Measurements from ENCODE around the gene LPIN1. TPM values are rescaled to one million over a fixed set of nuclear protein-coding genes. Genes with fewer than 3 reads are reported as not detected.

LPIN1 gene
- total and polyA plus RNA-seq, 2 of the 13 experiments (the other 11 are each of a cell fraction or from before 2014, with no cell fraction given), result 9.7 to 19.4 TPM

- TF ChIP-seq ZNF687 (CRISPR knock-in tag; IDR thresholded peaks at IDR 0.05) (peak; percentile 68), NRL (CRISPR knock-in tag; IDR thresholded peaks at IDR 0.05; ENCODE audit: borderline replicate concordance) (0 out of 2 replicates have a peak, but pooled peaks have one; percentile 21), ARHGAP35 (CRISPR knock-in tag; IDR thresholded peaks at IDR 0.05; ENCODE audit: borderline replicate concordance) (0 out of 2 replicates have a peak, but pooled peaks have one; percentile 69), ZFP91 (CRISPR knock-in tag; IDR thresholded peaks at IDR 0.05; ENCODE audit: borderline replicate concordance) (peak; percentile 39; the same call in 1 of the 2 replicates), ZNF280D (CRISPR knock-in tag; IDR thresholded peaks at IDR 0.05) (no peak), ZNF790 (CRISPR knock-in tag; IDR thresholded peaks at IDR 0.05; ENCODE audit: borderline replicate concordance) (no peak), MEF2D (CRISPR knock-in tag; IDR thresholded peaks at IDR 0.05) (0 out of 2 replicates have a peak, but pooled peaks have one; percentile 58), MXD1 (CRISPR knock-in tag; IDR thresholded peaks at IDR 0.05) (no peak), ZNF451 (CRISPR knock-in tag; IDR thresholded peaks at IDR 0.05) (0 out of 2 replicates have a peak, but pooled peaks have one; percentile 56), RFX5 (IDR thresholded peaks at IDR 0.05; ENCODE audit: low read depth, low read length) (no peak), NFATC3 (CRISPR knock-in tag; IDR thresholded peaks at IDR 0.05) (no peak), ZNF7 (CRISPR knock-in tag; IDR thresholded peaks at IDR 0.05) (no peak), MIXL1 (CRISPR knock-in tag; IDR thresholded peaks at IDR 0.05) (no peak), PAF1 (CRISPR knock-in tag; IDR thresholded peaks at IDR 0.05) (no peak), HMGXB4 (CRISPR knock-in tag; IDR thresholded peaks at IDR 0.05; ENCODE audit: borderline replicate concordance in 1 of 2, low read depth in 1 of 2) (0 out of 4 replicates have a peak, but pooled peaks of 1 of the 2 experiments have one; percentile 28), HES4 (CRISPR knock-in tag; IDR thresholded peaks at IDR 0.05; ENCODE audit: borderline replicate concordance) (0 out of 2 replicates have a peak, but pooled peaks have one; percentile 45)
These were observed 38.5 kb downstream of the LPIN1 start (continued) for GRCh38 chr2:11784747-11785610.
